Mucosa of stomach (tissue), 1 donor: ENCODE results near the gene PDE5A.

Experiments
- H3K27me3 ChIP-seq: one replicate; pipeline ENCODE4 v1.7.0; 2013; ENCODE audit warnings: mild to moderate bottlenecking, low read length; ENCODE audit not compliant: control insufficient read depth, insufficient read depth
- H3K36me3 ChIP-seq: one replicate; pipeline ENCODE4 v1.7.0; 2013; ENCODE audit warnings: low read length; ENCODE audit not compliant: control insufficient read depth, insufficient read depth
- H3K4me1 ChIP-seq: one replicate; pipeline ENCODE4 v1.7.0; 2013; ENCODE audit warnings: mild to moderate bottlenecking, low read length; ENCODE audit not compliant: control insufficient read depth, insufficient read depth
- H3K4me3 ChIP-seq: one replicate; pipeline ENCODE4 v1.7.0; 2013; ENCODE audit warnings: low read length
- H3K9ac ChIP-seq: one replicate; pipeline ENCODE4 v1.7.0; 2013; ENCODE audit warnings: mild to moderate bottlenecking, low read length, moderate library complexity
- H3K9me3 ChIP-seq: one replicate; pipeline ENCODE4 v1.7.0; 2013; ENCODE audit warnings: mild to moderate bottlenecking, low read length, moderate library complexity; ENCODE audit not compliant: control insufficient read depth
- donor health status: Pancreatic carcinoma.

The PDE5A gene

DNA sequence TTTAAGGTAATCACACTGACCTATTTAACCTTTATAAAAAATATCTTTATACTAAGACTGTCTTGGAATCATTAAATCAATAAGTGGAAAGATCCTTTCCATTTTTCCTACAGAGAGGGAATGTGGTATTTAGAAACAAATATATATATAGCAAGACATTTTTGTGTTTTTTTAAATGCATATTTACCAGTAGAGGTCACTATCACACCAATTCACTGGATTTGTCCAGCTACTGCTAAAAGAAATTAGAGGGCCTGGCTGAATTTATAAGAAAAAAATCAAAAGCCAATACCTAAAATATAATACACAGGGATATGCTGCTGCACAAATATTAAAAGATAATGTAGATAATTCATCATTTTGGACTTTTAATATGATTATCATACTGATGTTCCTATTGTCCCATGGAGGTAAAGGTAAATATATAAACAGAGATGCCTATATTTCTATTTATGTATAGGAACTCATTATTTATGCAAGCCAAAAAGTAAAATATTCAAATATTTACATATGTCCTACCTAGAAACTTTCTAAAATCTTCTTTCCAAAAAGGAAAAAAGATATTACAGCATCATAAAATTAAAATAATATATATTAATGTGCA, 69.5 kb downstream of the PDE5A start:
- H3K4me3 ChIP-seq = no peak overlapping the region
- no peak overlapping the region for H3K9ac ChIP-seq
- no peaks in the 10 kb centered on the region for H3K27me3 ChIP-seq
- peaks cover under 1% of the 10 kb centered on the region for H3K9me3 ChIP-seq
- H3K36me3 ChIP-seq = no peaks in the 10 kb centered on the region
- H3K4me1 ChIP-seq = no peaks in the 10 kb centered on the region

DNA sequence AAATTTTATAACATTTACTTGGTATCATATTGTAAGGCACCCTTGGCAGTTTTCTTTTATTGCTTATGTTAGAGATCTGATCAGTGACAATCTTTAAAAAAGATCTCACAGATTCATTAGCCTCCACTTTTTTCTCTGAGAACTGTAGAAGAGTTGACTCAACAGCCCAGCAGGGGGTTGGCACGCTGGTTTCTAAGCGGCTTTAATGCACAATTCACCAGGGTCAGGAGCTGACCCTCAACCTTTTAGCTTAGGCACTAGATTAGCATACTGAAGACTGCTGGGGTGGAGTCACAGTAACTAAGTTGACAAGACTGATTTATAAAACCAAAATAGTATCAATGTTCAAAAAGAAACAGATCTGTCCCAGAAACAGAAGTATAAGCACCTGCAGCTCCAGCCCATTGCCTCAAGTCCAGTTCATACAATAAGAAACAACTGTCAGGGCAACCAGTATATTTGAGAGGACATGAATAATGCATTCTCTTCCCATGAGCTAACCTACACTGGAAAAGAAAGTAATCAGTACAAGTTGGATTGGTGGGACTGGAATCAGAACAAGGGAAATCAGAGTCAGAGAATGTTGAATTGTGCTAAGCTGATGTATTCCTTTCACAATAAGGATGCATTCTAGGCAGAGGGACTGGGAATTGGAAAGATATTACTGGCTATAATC, 77.6 kb downstream of the PDE5A start:
- Histone ChIP-seq H3K9ac (no peak overlapping the region), H3K4me1 (no peaks in the 10 kb centered on the region), H3K4me3 (no peak overlapping the region), H3K36me3 (no peaks in the 10 kb centered on the region), H3K27me3 (no peaks in the 10 kb centered on the region), H3K9me3 (no peaks in the 10 kb centered on the region)

DNA sequence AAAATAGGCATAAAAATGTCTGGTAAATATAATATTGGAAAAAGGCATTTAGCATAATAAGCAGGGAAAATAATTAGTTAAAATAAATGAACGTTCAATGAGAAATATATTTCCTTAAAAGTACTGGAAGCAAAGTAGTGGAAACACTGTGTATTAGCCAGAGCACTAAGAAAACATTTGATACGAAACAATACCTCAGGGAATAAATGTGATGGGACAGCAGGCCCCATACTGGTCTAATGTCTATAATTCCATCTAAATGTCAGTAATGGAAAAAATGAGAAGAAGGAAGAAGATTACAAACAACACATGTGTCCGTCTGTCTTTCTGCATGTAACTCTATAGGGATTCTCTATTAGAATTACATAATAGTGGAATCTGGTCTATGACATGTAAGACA, 79.0 kb downstream of the PDE5A start:
- Histone ChIP-seq H3K36me3 (no peaks in the 10 kb centered on the region), H3K9ac (no peak overlapping the region), H3K4me1 (no peaks in the 10 kb centered on the region), H3K4me3 (no peak overlapping the region), H3K9me3 (no peaks in the 10 kb centered on the region), H3K27me3 (no peaks in the 10 kb centered on the region)

DNA sequence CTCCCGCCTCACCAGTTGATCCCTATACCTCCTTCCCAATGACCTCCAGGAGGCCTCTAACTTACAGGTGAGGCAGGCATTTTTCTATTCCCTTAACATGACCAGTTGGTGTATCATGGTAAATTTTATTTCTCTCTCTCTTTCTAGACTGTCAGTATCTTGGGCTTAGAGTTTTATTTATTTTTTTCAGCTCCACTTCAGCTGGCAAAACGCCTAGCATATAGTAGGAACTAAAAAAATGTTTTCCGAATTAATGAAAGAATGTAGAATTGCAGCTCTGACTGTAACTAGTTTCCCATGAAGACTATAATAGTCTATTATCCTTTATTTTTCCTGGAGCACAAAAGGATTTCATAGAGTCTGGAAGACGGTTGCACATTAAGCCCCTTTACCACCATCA, 84.8 kb downstream of the PDE5A start:
- H3K27me3 ChIP-seq = no peaks in the 10 kb centered on the region
- H3K36me3 ChIP-seq = no peaks in the 10 kb centered on the region
- no peaks in the 10 kb centered on the region for H3K4me1 ChIP-seq

DNA sequence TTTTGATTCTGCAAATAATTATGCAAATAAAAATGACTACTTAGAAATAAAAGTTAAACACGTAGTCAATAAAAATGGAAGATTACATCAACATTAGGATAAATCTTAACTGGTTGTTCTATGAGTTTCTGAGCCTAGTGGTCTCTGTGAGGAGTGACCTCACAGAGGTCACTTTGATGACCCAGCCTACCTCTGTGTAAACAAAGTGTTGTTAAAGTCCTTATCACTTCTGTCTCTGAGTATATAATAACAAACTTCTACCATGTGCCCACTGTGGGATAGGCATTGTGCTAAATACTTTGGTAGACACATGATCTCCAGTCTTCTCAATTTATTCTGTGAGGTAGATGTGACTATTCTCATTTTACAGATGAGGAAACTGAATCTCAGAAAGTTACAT, 85.4 kb downstream of the PDE5A start:
- H3K4me1 ChIP-seq = no peaks in the 10 kb centered on the region
- no peaks in the 10 kb centered on the region for H3K9me3 ChIP-seq
- H3K36me3 ChIP-seq = no peaks in the 10 kb centered on the region
- no peaks in the 10 kb centered on the region for H3K27me3 ChIP-seq
- H3K9ac ChIP-seq = no peak overlapping the region
- no peak overlapping the region for H3K4me3 ChIP-seq

More for the DNA sequence above, 84.8 kb downstream of the PDE5A start:
- no peak overlapping the region for H3K4me3 ChIP-seq
- no peaks in the 10 kb centered on the region for H3K9me3 ChIP-seq
- H3K9ac ChIP-seq = no peak overlapping the region

DNA sequence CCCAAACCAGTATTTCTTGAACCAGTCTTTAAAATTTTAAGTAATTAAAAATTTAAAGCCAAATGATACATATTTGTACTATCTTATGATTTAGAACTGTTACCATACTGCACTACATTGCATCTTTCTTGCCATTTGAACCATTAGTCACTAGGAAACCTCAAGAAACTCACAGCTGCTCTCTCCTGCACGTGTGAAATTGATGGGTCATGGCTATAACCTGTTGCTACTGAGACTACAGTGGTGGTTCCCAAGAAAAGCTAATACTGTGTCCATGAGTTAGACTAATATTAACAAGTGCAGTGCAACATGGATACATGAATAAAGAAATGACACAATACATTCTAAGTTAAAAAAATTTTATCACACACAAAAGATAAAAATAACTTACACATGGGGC, 88.4 kb downstream of the PDE5A start:
- H3K9ac ChIP-seq = no peak overlapping the region
- H3K9me3 ChIP-seq = no peaks in the 10 kb centered on the region
- no peaks in the 10 kb centered on the region for H3K4me1 ChIP-seq
- no peak overlapping the region for H3K4me3 ChIP-seq
- H3K27me3 ChIP-seq = no peaks in the 10 kb centered on the region
- no peaks in the 10 kb centered on the region for H3K36me3 ChIP-seq

DNA sequence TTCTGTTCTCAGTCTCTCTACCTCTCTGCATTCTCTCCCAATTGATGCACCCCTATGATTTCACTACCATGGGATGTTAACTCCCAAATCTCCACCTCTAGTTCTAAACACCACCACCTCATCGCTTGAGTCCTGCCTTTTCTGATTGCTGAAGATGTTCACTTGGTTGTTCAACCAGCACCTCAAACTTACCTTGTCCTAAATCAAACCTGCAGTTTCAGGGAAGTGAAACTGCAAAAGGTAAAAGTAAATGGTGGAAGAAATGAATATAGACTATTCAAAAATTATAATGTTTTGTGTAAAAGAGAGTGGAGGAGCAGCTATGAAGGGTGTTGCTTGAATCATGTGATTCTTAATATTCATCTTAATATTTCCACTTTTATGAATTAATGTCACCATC, 91.0 kb downstream of the PDE5A start:
- H3K27me3 ChIP-seq = no peaks in the 10 kb centered on the region
- no peak overlapping the region for H3K4me3 ChIP-seq
- no peaks in the 10 kb centered on the region for H3K9me3 ChIP-seq
- H3K9ac ChIP-seq = no peak overlapping the region
- no peaks in the 10 kb centered on the region for H3K36me3 ChIP-seq
- H3K4me1 ChIP-seq = no peaks in the 10 kb centered on the region

DNA sequence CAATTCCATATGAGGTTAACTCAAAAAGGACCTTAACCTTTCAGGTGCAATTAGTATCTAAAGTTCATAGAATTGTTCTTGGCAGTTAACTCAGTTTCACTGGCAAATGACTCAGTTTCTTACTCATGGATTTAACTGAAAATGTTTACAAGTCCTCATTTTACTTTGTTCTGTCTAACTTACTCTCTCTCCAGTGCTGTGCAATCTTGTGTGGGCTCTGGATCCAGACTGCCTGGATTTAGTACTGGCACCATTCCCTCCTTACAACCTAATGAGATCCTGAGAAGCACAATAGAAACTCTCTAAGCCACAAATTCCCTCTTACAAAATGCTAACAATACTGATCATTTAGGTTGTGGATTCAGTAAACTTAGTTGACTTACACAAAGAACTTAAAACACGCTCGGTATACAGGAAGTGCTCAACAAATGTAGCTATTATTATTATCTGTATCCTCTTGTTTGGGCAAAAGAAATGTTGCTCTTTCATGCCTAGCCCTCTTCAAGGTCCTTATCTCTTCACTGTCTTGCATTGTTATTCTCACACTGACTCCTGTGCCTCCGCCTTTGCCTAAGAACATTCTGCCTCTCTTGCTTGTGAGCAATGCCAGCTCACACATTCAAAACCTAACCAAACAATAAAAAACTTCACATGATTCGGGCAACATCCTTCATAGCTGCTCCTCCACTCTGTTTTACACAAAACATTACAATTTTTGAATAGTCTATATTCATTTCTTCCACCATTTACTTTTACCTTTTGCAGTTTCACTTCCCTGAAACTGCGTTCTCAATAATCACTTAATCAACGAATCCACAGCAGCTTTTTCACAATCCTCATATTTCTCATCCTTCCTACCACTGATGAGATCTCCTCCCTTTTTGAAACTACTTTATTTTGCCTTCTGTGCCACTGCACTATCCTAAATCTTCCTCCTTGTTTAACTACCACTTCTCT, 91.8 kb downstream of the PDE5A start:
- no peaks in the 10 kb centered on the region for H3K36me3 ChIP-seq
- H3K4me3 ChIP-seq = no peak overlapping the region
- no peaks in the 10 kb centered on the region for H3K27me3 ChIP-seq
- H3K9ac ChIP-seq = no peak overlapping the region
- H3K9me3 ChIP-seq = no peaks in the 10 kb centered on the region
- H3K4me1 ChIP-seq = no peaks in the 10 kb centered on the region

DNA sequence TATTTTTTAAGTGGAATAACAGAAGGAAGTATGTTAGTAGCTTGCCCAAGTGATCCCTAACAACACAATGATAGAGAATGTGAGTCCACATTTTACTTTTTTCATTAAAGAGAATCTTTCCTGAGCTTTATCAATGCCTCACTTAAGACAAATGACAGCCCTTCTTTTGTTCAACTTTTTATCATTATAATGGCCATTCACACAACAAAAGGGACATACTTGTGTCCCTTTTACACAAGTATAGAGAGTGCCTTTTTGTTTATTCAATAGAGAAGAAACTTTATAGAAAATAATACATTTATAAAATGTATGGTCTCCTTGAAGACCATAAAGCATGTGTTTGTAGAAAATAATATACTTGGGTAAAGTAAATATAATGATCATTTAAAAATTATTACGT, 96.3 kb downstream of the PDE5A start:
- Histone ChIP-seq H3K9ac (no peak overlapping the region), H3K27me3 (no peaks in the 10 kb centered on the region), H3K4me3 (no peak overlapping the region), H3K9me3 (no peaks in the 10 kb centered on the region), H3K4me1 (no peaks in the 10 kb centered on the region), H3K36me3 (no peaks in the 10 kb centered on the region)

DNA sequence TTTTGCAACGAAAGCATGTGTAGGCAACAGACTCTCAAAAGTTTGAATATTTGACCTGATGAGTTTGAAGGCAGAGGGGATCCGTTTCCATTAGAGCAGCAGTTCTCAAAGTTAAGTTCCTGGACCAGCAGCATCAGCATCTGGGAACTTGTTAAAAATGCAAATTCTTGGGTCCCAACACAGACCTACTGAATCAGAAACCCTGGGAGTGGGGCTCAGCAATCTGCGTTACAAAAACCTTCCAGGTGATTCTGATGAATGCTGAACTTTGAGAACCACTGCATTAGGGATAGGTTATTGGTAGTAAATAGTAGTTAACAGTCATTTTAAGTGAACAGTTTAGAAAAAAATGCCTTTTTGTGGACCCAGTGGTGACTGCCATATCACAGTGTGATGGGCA, 98.8 kb downstream of the PDE5A start:
- no peak overlapping the region for H3K4me3 ChIP-seq
- no peaks in the 10 kb centered on the region for H3K4me1 ChIP-seq

DNA sequence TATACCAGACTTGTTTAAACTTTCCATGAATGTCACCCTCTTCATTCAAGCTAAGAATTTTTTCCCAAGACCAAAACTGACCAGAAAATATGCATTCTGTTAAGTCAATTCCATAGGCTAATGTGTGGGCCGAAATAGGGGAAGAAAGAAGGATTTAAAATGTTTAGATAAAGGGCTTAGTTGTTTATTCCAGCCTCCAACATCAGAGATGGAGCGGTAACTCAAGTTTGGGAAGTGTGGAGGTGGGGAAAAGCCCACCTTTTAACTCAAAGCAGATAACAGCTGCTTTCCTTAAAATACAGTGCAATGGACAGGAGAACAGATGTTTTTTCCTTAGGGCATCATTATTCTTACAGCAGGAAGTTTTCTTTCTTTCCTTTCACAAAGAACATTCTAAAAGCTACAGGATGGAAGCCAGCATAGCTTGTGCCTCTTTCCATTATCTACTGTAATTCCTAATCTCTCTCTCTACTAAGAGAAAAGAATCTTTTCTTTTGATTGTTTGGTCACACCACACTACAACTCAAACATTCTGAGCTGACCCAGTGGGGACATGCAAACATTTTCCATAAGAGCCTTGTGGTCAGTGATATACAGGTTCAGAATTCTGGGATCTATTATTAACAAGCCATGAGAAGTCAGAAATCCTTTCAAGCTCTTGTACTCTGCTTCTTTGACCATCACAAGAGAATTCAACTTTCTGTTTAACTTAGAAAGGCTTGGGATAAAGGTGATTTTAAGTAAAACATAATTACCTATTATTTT, 101.6 kb downstream of the PDE5A start:
- H3K9me3 ChIP-seq = no peaks in the 10 kb centered on the region
- H3K9ac ChIP-seq = no peak overlapping the region
- H3K4me3 ChIP-seq = no peak overlapping the region
- H3K36me3 ChIP-seq = no peaks in the 10 kb centered on the region
- no peaks in the 10 kb centered on the region for H3K27me3 ChIP-seq
- no peaks in the 10 kb centered on the region for H3K4me1 ChIP-seq

More for the DNA sequence above, 98.8 kb downstream of the PDE5A start:
- no peak overlapping the region for H3K9ac ChIP-seq
- no peaks in the 10 kb centered on the region for H3K9me3 ChIP-seq
- H3K36me3 ChIP-seq = no peaks in the 10 kb centered on the region
- H3K27me3 ChIP-seq = no peaks in the 10 kb centered on the region
